PC-9 (cell line): ENCODE measurements around the gene MAPK12. TPM values are rescaled to one million over a fixed set of nuclear protein-coding genes. Genes with fewer than 3 reads are reported as not detected.

Source experiments
- BruUV-seq: library from RNA; stranded (reverse); fragments of 400-500 nt; replicated peaks from 2 replicates; lab custom pipeline; 2021; lab: Mats Ljungman, UMichigan
- CTCF ChIA-PET: fragments of 300-600 bp; sonication (Branson Sonifier 250); formaldehyde crosslinking; loops from one replicate; lab custom pipeline; 2022; ENCODE audit warnings: antibody characterized with exemption; lab: Charles Lee
- POLR2A ChIA-PET: fragments of 300-600 bp; sonication (Branson Sonifier 250); formaldehyde crosslinking; loops from one replicate; lab custom pipeline; 2022; ENCODE audit warnings: antibody characterized with exemption; ENCODE audit not compliant: unreplicated experiment; lab: Charles Lee
- DNase-seq, 2 experiments: peaks; one replicate each; pipeline versions ENCODE4 v3.0.0 to v3.0.0-alpha.2; 2015 to 2022; ENCODE audit warnings: mixed read lengths in 1 of 2
- H2AFZ ChIP-seq: fragments of 200-600 bp; sonication (generic); 2 replicates; pipeline ENCODE4 v1.8.1; 2017; ENCODE audit warnings: antibody characterized with exemption
- H3F3A ChIP-seq: fragments of 200-600 bp; sonication (generic); 2 replicates; pipeline ENCODE4 v1.8.1; 2017; ENCODE audit warnings: antibody characterized with exemption, mild to moderate bottlenecking, low read depth; ENCODE audit not compliant: insufficient read depth
- H3K27ac ChIP-seq: fragments of 200-600 bp; sonication (generic); 2 replicates; pipeline ENCODE4 v1.6.1; 2016; ENCODE audit warnings: mixed run types
- H3K27me3 ChIP-seq: fragments of 200-600 bp; sonication (generic); 2 replicates; pipeline ENCODE4 v1.6.1; 2016; ENCODE audit warnings: low read depth, mixed run types; ENCODE audit not compliant: insufficient read depth
- H3K36me3 ChIP-seq: fragments of 200-600 bp; sonication (generic); 2 replicates; pipeline ENCODE4 v1.6.1; 2016; ENCODE audit warnings: low read depth, mixed run types
- H3K4me1 ChIP-seq: fragments of 200-600 bp; sonication (generic); replicated peaks from 2 replicates; pipeline ENCODE4 v1.6.1; 2016; ENCODE audit warnings: mixed run types; ENCODE audit not compliant: insufficient read depth
- H3K4me2 ChIP-seq: fragments of 200-600 bp; sonication (generic); 2 replicates; pipeline ENCODE4 v1.6.1; 2017; ENCODE audit warnings: mixed run types
- H3K4me3 ChIP-seq: fragments of 200-600 bp; sonication (generic); 2 replicates; pipeline ENCODE4 v1.6.1; 2016; ENCODE audit warnings: mixed run types
- H3K79me2 ChIP-seq: fragments of 200-600 bp; sonication (generic); 2 replicates; pipeline ENCODE4 v1.6.1; 2017; ENCODE audit warnings: low read depth, mixed run types
- H3K9me2 ChIP-seq: fragments of 200-600 bp; sonication (generic); 2 replicates; pipeline ENCODE4 v1.8.1; 2017; ENCODE audit warnings: mild to moderate bottlenecking; ENCODE audit not compliant: insufficient read depth
- H3K9me3 ChIP-seq: fragments of 200-600 bp; sonication (generic); 2 replicates; pipeline ENCODE4 v1.8.1; 2016; ENCODE audit warnings: low read depth; ENCODE audit not compliant: insufficient read depth
- H4K20me1 ChIP-seq: fragments of 200-600 bp; sonication (generic); 2 replicates; pipeline ENCODE4 v1.8.1; 2017; ENCODE audit not compliant: insufficient read depth
- EZH2 ChIP-seq: fragments of 200-600 bp; sonication (generic); IDR thresholded peaks from 2 replicates; pipeline ENCODE4 v1.8.0; 2017; ENCODE audit warnings: antibody characterized with exemption, low read depth
- intact Hi-C: fragments of 100-400 bp; cut with micrococcal nuclease; formaldehyde crosslinking; loops from one replicate; pipeline ENCODE4 v1.10.0; 2022; ENCODE audit not compliant: unreplicated experiment
- total RNA-seq: library from RNA; stranded (reverse); gene quantifications from 2 replicates; pipeline ENCODE4 v1.2.3, GENCODE V29; 2021
- TF ChIP-seq, protein P1 (sequence below): fragments of 200-600 bp; sonication (generic); conservative IDR thresholded peaks from 2 replicates; pipeline ENCODE4 v1.6.1; 2017; ENCODE audit warnings: mixed run types, antibody characterized with exemption, mild to moderate bottlenecking, moderate library complexity

The MAPK12 gene
- total RNA-seq, 1 experiment from 2014 or later: 48.5 TPM

DNA sequence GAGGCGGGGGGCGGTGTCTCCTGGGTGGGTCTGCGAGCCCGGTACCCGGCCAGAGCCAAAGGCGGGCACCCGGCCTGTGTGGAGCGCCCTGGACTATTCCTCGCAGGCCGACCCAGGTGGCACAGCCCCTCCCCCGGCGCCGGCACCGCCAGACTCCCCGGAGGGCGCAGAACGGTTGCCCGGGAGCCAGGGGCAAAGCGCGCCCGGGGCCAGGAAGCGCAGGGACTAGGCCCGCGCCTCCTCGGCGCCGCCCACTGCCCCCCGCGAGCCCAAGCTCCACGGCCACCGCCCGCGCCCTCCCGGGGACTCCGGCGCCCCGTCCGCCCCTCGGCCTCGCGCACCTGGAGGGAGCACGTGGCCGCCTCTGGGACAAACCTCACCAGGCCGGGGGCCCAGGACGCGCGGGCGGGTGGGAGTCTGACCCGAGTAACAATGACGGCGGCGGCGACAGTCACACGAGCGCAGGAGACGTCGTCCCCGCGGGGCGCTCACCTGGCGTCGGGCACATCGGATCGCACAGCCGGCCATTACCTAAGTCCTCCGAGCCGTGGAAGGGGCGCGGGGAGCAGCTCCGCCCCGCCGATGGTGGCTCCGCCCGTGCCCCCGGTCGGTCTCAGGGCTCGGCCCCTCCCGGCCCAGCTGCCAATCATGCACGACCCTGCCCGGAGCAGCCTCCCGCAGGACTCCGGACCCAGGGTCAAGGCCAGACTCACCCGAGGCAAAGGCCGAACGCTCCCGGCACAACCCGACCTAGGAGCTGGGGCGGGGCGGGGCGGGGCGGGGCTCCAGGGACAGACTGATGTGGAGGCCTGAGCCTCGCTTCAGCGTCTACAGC lies 38.5 kb upstream of the MAPK12 start:
- CTCF ChIA-PET: no interaction called here
- H3K4me1 ChIP-seq: peaks cover 74% of the 10 kb centered on the region

DNA sequence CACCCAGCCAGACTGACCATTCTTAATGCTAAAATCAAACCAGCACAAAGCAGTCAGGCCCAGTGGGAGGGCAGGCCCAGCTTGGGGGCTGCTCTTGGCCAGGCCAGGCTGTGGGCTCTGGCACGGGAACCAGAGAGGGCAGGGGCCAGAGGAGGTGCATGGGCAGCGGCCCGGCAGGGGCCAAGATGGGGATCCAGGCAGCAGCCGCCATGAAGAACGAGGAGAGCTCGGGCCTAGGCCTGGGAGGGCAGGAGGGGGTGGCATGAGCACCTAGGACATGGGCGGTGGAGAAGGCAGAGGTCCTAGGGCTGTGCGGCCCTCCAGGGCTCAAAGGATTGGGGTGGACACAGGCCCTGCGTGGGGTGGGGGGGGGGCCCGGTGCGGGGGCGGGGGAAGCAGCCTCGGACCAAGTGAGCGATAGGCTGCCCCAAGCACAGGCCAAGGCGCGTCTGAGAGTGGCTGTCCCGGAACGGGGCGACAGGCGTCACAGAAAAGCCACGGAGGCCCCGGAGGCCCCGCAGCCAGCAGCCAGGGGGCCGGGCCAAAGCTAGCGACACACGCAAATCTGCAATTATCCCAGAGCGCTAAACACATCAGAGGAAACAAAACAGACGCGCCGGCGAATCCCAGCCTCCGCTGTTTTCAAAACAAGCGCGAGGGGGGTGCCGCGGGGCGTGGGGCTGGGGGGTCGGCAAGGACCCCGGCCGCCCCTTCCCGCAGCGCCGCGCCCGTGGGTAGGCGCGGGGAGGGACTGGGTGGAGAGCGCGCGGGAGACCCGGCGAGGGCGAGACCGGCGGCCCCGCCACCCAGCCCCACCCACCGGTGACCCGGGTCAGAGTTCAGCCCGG lies 37.7 kb upstream of the MAPK12 start:
- ChIA-PET POLR2A (no interaction called here), CTCF (no interaction called here)
- H4K20me1 ChIP-seq: peaks cover 84% of the 10 kb centered on the region
- H3K27ac ChIP-seq: no peak overlapping the region
- no TSS peak for BruUV-seq
- intact Hi-C loops: no loop called here
- no peak overlapping the region for H3K4me3 ChIP-seq
- no peak overlapping the region for H2AFZ ChIP-seq
- no peak for DNase-seq
- H3K9me2 ChIP-seq: no peaks in the 10 kb centered on the region
- H3K27me3 ChIP-seq: no peaks in the 10 kb centered on the region
- TF ChIP-seq, protein P1, sequence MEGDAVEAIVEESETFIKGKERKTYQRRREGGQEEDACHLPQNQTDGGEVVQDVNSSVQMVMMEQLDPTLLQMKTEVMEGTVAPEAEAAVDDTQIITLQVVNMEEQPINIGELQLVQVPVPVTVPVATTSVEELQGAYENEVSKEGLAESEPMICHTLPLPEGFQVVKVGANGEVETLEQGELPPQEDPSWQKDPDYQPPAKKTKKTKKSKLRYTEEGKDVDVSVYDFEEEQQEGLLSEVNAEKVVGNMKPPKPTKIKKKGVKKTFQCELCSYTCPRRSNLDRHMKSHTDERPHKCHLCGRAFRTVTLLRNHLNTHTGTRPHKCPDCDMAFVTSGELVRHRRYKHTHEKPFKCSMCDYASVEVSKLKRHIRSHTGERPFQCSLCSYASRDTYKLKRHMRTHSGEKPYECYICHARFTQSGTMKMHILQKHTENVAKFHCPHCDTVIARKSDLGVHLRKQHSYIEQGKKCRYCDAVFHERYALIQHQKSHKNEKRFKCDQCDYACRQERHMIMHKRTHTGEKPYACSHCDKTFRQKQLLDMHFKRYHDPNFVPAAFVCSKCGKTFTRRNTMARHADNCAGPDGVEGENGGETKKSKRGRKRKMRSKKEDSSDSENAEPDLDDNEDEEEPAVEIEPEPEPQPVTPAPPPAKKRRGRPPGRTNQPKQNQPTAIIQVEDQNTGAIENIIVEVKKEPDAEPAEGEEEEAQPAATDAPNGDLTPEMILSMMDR: no peak
- no peaks in the 10 kb centered on the region for H3K9me3 ChIP-seq
- H3K4me2 ChIP-seq: no peak overlapping the region
- peaks cover 57% of the 10 kb centered on the region for H3F3A ChIP-seq
- peaks cover 91% of the 10 kb centered on the region for H3K79me2 ChIP-seq
- H3K36me3 ChIP-seq: peaks cover 19% of the 10 kb centered on the region; the same call in 1 of the 2 replicates
- peaks cover 74% of the 10 kb centered on the region for H3K4me1 ChIP-seq

More for the DNA sequence above, 38.5 kb upstream of the MAPK12 start:
- no TSS peak for BruUV-seq
- intact Hi-C loops: no loop called here
- Histone ChIP-seq H3K79me2 (peaks cover 91% of the 10 kb centered on the region), H3K36me3 (peaks cover 16% of the 10 kb centered on the region; the same call in 1 of the 2 replicates), H2AFZ (no peak overlapping the region), H3F3A (peaks cover 55% of the 10 kb centered on the region), H3K27ac (no peak overlapping the region), H3K4me3 (no peak overlapping the region), H3K9me3 (no peaks in the 10 kb centered on the region), H3K4me2 (no peak overlapping the region), H3K27me3 (no peaks in the 10 kb centered on the region), H3K9me2 (no peaks in the 10 kb centered on the region), H4K20me1 (peaks cover 83% of the 10 kb centered on the region)
- POLR2A ChIA-PET: no interaction called here
- TF ChIP-seq EZH2: no peak
- TF ChIP-seq, protein P1: no peak
- no peak for DNase-seq

DNA sequence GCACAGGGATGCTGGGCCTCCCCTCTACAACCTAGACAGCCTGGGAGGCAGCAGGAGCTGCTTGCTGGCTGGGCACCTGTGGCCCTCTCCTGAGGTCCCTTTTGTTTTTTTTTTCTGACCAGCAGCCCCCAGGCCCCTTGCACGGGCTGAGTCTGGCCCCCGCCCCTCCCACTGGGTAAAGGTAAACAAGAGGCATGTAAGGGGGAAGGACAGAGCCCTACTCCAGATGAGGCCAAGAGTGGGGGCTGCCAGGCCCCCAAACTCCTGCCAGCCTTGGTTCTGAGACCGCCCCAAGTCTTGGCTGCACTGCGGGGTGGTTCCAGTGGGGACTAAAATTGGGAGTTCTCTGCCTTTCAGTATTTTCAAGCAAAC lies 36.8 kb upstream of the MAPK12 start:
- no peak for TF ChIP-seq EZH2
- TF ChIP-seq, protein P1: no peak
- Histone ChIP-seq H3K4me3 (no peak overlapping the region), H3K4me2 (no peak overlapping the region), H3K4me1 (peaks cover 74% of the 10 kb centered on the region), H2AFZ (no peak overlapping the region), H3K79me2 (peaks cover 85% of the 10 kb centered on the region), H3K9me2 (no peaks in the 10 kb centered on the region), H3K27me3 (no peaks in the 10 kb centered on the region), H3K36me3 (peaks cover 20% of the 10 kb centered on the region; the same call in 1 of the 2 replicates), H3K9me3 (no peaks in the 10 kb centered on the region), H3K27ac (no peak overlapping the region), H4K20me1 (peaks cover 78% of the 10 kb centered on the region), H3F3A (peaks cover 59% of the 10 kb centered on the region)
- DNase-seq: no peak
- no TSS peak for BruUV-seq
- ChIA-PET POLR2A (no interaction called here), CTCF (no interaction called here)
- intact Hi-C loops: no loop called here
